CD4-positive, alpha-beta T cell (primary cell): Measurements from ENCODE around the gene C6orf89. TPM values are rescaled to one million over a fixed set of nuclear protein-coding genes. Genes with fewer than 3 reads are reported as not detected.

Source experiments
- ATAC-seq: fragments of 200-7000 bp; cut with Tn5 transposase; one replicate; pipeline ENCODE4 v1.10.0; 2022; ENCODE audit warnings: mild to moderate bottlenecking; ENCODE audit not compliant: poor library complexity
- CTCF ChIA-PET: fragments of 350-600 bp; sonication (Branson Sonifier 250); formaldehyde crosslinking; loops from one replicate; lab custom pipeline; 2021; ENCODE audit warnings: antibody characterized with exemption, inconsistent platforms; lab: Charles Lee
- POLR2A ChIA-PET: fragments of 350-600 bp; sonication (Branson Sonifier 250); formaldehyde crosslinking; loops from one replicate; lab custom pipeline; 2021; ENCODE audit warnings: antibody characterized with exemption, inconsistent platforms; lab: Charles Lee
- DNase-seq, 14 experiments: peaks; one replicate each; pipeline ENCODE4 v3.0.0-alpha.2; 2013 to 2020; ENCODE audit warnings: mixed read lengths in 2 of 14
- H3K27ac ChIP-seq, 2 donors: one replicate each; pipeline versions ENCODE4 v1.5.1 to v1.7.0; 2013; ENCODE audit warnings: low read length in 2 of 2, low read depth in 1 of 2, mild to moderate bottlenecking in 1 of 2
- H3K27me3 ChIP-seq, 2 experiments: 1 replicate in 1 of 2; 2 replicates in 1 of 2; pipeline versions ENCODE4 v1.6.1 to v1.7.0; 2013; ENCODE audit warnings: low read length in 2 of 2, control low read depth in 1 of 2, mild to moderate bottlenecking in 1 of 2, moderate library complexity in 1 of 2; ENCODE audit not compliant: insufficient read depth in 2 of 2, control insufficient read depth in 1 of 2
- H3K36me3 ChIP-seq: one replicate; pipeline ENCODE4 v1.6.1; 2013; ENCODE audit warnings: low read length, control low read depth; ENCODE audit not compliant: insufficient read depth
- H3K4me1 ChIP-seq: one replicate; pipeline ENCODE4 v1.6.1; 2013; ENCODE audit warnings: low read length, control low read depth; ENCODE audit not compliant: insufficient read depth
- H3K4me3 ChIP-seq: one replicate; pipeline ENCODE4 v1.5.1; 2013; ENCODE audit warnings: mild to moderate bottlenecking, low read length, moderate library complexity
- H3K9me3 ChIP-seq, 2 experiments: 1 replicate in 1 of 2; 2 replicates in 1 of 2; pipeline versions ENCODE4 v1.6.1 to v1.7.0; 2013; ENCODE audit warnings: low read length in 2 of 2, mild to moderate bottlenecking in 2 of 2, control low read depth in 1 of 2, moderate library complexity in 1 of 2; ENCODE audit not compliant: control insufficient read depth in 1 of 2, insufficient read depth in 1 of 2
- H3K27ac Mint-ChIP-seq: one replicate; pipeline ENCODE4 v1.8.0; 2020; ENCODE audit warnings: mixed read lengths
- H3K27me3 Mint-ChIP-seq: one replicate; pipeline ENCODE4 v1.8.0; 2021; ENCODE audit warnings: mixed read lengths
- H3K36me3 Mint-ChIP-seq: one replicate; pipeline ENCODE4 v1.8.0; 2021; ENCODE audit warnings: low read depth, mixed read lengths
- H3K4me1 Mint-ChIP-seq: one replicate; pipeline ENCODE4 v1.8.0; 2021; ENCODE audit warnings: low read depth, mixed read lengths
- H3K4me3 Mint-ChIP-seq: one replicate; pipeline ENCODE4 v1.8.0; 2020; ENCODE audit warnings: mild to moderate bottlenecking, mixed read lengths
- H3K9me3 Mint-ChIP-seq: one replicate; pipeline ENCODE4 v1.8.0; 2020; ENCODE audit warnings: mixed read lengths
- CTCF ChIP-seq: fragments of 200-600 bp; IDR thresholded peaks from one replicate; pipeline ENCODE4 v1.8.0; 2022; ENCODE audit warnings: antibody characterized with exemption, mild to moderate bottlenecking
- intact Hi-C, 2 experiments: fragments of 100-400 bp; cut with DNase I in 1 of 2; cut with micrococcal nuclease in 1 of 2; formaldehyde crosslinking; loops; one replicate each; pipeline versions ENCODE4 v1.15.1 to v1.9.0; 2023 to 2025; cut with DNase I, micrococcal nuclease
- total RNA-seq, 174 experiments: library from RNA in 2 of 174; stranded (reverse) in 2 of 174; gene quantifications; one replicate each; pipeline ENCODE4 v1.2.3 and lab custom pipeline; 2021 to 2026

C6orf89 gene
- total RNA-seq, 2 experiments from 2014 or later, result 23.7 to 24.0 TPM

- Mint-ChIP-seq H3K4me3 (no peak overlapping the region), H3K27ac (no peak overlapping the region), H3K9me3 (no peaks in the 10 kb centered on the region), H3K27me3 (no peaks in the 10 kb centered on the region), H3K36me3 (peaks cover 95% of the 10 kb centered on the region), H3K4me1 (peaks cover 21% of the 10 kb centered on the region)
- CTCF ChIA-PET, result no interaction called here
- POLR2A ChIA-PET, result no interaction called here
- H3K4me3 ChIP-seq, result no peak overlapping the region
- H3K9me3 ChIP-seq, result no peaks in the 10 kb centered on the region
- peaks cover 95% of the 10 kb centered on the region for H3K36me3 ChIP-seq
- intact Hi-C loops, result loop anchor here (5.0 kb wide), 2 partner anchors 41 to 64 kb away; no protein-coding TSS in a partner anchor
- H3K27ac ChIP-seq, result no peak overlapping the region
- H3K27me3 ChIP-seq, result no peaks in the 10 kb centered on the region
- H3K4me1 ChIP-seq, result peaks cover 16% of the 10 kb centered on the region
- TF ChIP-seq CTCF, result no peak
- no peak for ATAC-seq
- DNase-seq, result no peak
Measured at GRCh38 chr6:36976007-36976264, 90.2 kb downstream of the C6orf89 start.

- Mint-ChIP-seq H3K27me3 (no peaks in the 10 kb centered on the region), H3K9me3 (no peaks in the 10 kb centered on the region), H3K27ac (no peak overlapping the region), H3K36me3 (peaks cover 92% of the 10 kb centered on the region), H3K4me1 (peaks cover 25% of the 10 kb centered on the region), H3K4me3 (no peak overlapping the region)
- ATAC-seq (no peak), DNase-seq (no peak)
- Histone ChIP-seq H3K36me3 (peaks cover 89% of the 10 kb centered on the region), H3K27me3 (no peaks in the 10 kb centered on the region), H3K9me3 (no peaks in the 10 kb centered on the region), H3K27ac (no peak overlapping the region), H3K4me3 (no peak overlapping the region), H3K4me1 (peaks cover 21% of the 10 kb centered on the region)
- ChIA-PET POLR2A (no interaction called here), CTCF (no interaction called here)
- no peak for TF ChIP-seq CTCF
- intact Hi-C loops, result loop anchor here (5.0 kb wide), 2 partner anchors 41 to 64 kb away; no protein-coding TSS in a partner anchor
Measured at GRCh38 chr6:36976509-36976908, 90.8 kb downstream of the C6orf89 start.

DNA sequence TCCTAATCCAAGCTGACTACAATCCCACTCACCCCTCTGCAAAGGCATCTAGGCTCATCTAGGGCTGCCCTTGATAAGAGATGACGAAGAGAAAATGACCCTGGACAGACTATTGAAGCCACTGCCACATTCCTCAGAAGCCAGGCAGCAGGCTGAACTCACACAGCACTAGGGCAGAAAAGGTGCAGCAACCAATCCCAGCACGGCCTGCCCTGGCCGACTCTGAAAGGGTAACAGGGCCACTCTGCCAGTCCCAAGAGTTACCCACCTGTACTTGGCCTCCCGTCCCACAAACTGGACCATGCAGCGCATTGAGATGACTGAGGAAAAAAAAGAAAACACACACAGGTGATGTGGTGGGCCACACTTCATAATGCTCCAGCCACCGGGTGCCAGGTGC, 91.2 kb downstream of the C6orf89 start:
- ATAC-seq (no peak), DNase-seq (no peak)
- H3K27ac Mint-ChIP-seq, result no peak overlapping the region
- no peaks in the 10 kb centered on the region for H3K9me3 Mint-ChIP-seq
- Histone ChIP-seq H3K4me1 (peaks cover 22% of the 10 kb centered on the region), H3K4me3 (no peak overlapping the region), H3K9me3 (no peaks in the 10 kb centered on the region), H3K36me3 (peaks cover 85% of the 10 kb centered on the region), H3K27me3 (no peaks in the 10 kb centered on the region), H3K27ac (no peak overlapping the region)
- TF ChIP-seq CTCF, result no peak
- intact Hi-C loops, result loop anchor here (5.0 kb wide), 2 partner anchors 40 to 65 kb away; no protein-coding TSS in a partner anchor
- ChIA-PET POLR2A (no interaction called here), CTCF (interaction anchor here (0.9 kb wide), 1 partner anchor 41 kb away, joined by 4 read pairs; no protein-coding TSS in a partner anchor)
- peaks cover 29% of the 10 kb centered on the region for H3K4me1 Mint-ChIP-seq
- H3K27me3 Mint-ChIP-seq, result no peaks in the 10 kb centered on the region
- no peak overlapping the region for H3K4me3 Mint-ChIP-seq
- peaks cover 92% of the 10 kb centered on the region for H3K36me3 Mint-ChIP-seq
